Measurements from ENCODE around the gene C1QA.

DNA sequence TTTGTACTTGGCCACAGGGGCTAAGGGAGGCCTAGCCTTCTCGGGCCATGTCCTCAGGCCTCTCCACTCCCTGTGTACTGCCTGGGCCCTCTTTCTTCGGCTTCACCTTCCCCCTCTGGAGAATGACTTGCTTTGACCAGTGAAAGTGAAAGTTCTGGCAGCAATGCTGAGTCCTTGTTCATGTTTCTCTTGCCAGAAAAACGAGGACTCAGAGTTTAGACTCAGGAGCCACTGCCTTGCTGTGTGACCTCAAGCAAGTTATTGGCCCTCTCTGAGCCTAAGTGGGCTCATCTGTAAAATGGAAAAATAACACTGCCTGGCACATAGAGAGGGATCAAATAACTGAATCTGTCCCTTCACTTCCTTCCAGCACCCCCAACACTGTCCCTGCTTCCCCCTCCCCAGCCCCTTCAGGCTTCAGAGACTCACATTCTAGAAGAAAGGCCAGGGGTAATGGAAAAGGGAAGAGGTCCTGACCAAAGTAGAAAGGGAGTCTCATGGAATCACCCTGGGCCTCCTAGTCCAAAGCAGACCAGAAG, 1.5 kb downstream of the C1QA start:
- no peak for TF ChIP-seq CTCF (IDR thresholded peaks at IDR 0.05; ENCODE audit: low read length)
- no peak for TF ChIP-seq EZH2phosphoT487 (IDR thresholded peaks at IDR 0.05; ENCODE audit: low read length)

All from MM.1S (cell line).